Iris pigment epithelial cell (primary cell): ENCODE results near the gene RIC8B.

Source experiments
- DNase-seq: peaks from one replicate; pipeline ENCODE4 v3.0.0-alpha.2; 2011; ENCODE audit warnings: low read depth

Gene RIC8B

GRCh38 chr12:106774005-106774807 lies at the start of gene RIC8B:
TSS of gene RIC8B (plus strand) at chr12:106774682. CDS start at chr12:106774746, 64 bp downstream.
- DNase-seq = peak; percentile 100

DNA sequence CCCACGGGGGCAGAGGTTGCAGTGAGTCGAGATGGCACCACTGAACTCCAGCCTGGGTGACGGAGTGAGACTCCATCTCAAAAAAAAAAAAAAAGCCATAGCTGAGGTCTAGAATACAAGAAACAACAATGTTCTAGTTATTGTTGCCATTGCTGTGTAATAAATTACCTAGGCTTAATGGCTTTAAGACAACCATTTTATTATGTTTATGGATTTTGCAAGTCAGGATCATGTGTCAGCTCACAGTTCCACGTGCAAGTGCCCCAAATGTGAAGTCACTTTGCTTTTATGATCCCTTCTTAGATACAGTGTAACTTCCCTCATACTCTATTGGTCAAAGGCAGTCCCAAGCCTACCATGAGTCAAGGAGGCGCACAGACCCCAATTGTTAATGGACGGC lies 49.5 kb upstream of the RIC8B start:
- DNase-seq = no peak

- peak; percentile 50 for DNase-seq
Observed at GRCh38 chr12:106726603-106727202, 47.8 kb upstream of the RIC8B start.

DNA sequence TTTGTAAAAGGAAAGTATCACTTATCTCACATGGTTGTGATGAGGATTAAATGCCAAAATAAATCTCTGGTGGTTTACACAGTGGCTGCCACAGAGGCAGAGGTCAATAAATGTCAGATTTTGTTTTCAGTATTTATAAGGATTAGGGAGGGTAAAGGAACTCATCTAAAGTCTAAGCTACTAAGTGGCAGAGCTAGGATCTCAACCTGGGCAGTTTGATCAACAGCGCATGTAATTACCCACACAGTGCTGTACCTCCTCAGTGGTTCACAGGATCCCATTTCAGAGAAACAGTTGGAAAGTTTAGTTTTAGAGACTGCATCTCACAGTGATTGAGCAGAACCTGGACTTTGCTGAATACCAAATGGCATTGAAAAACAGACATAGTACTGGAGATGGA lies 44.9 kb upstream of the RIC8B start:
- no peak for DNase-seq

DNA sequence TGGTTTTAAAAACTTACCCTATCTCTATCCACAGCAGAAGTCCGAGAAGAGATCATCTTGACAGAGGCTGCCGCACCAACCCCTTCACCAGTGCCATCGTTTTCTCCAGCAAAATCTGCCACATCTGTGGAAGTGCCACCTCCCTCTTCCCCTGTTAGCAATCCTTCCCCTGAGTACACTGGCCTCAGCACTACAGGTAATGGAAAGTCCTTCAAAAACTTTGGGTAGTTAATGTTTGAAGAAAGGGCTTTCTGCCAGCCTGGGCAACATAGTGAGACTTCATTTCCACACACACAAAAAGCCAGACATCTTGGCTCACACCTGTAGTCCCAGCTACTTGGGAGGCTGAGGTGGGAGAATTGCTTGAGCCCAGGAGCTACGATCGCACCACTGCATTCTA lies 41.6 kb upstream of the RIC8B start:
- no peak for DNase-seq

DNA sequence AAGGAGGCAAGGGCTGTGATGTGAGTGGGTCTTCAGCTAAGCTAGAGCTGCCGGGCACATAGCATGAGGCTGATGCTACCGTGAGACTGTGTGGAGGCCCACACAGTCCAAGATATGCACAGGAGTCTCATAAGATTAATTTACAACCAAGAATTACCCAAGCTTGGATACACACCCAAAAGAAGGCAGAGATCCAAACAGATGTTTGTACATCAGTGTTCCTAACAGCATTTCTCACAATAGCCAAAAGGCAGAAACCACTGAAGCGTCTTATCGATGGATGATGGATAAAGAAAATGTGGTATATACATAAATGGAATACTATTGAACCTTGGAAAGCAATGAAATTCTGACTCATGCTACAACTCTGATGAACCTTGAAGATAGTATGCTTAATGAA lies 40.8 kb upstream of the RIC8B start:
- DNase-seq = no peak

GRCh38 chr12:106736051-106736957 lies 38.2 kb upstream of the RIC8B start:
- no peak for DNase-seq

DNA sequence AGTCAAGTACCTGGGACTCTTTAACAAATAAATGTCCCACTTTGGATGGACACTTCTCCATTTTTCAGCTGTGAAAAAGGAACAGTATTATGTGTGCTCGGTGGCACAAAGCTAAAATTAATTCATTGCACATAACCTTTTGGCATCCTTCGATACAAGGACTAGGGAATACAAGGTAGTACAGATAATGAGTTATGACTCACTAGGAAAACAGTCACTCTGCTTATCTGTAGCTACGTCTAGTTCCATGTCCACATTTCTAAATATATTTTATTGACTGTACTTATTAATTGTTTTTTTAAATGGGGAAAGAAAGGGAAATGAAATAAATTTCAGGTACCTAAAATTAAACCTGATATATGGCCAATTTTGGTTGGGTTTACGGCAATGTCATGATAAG lies 35.2 kb upstream of the RIC8B start:
- peak; percentile 8 for DNase-seq

DNA sequence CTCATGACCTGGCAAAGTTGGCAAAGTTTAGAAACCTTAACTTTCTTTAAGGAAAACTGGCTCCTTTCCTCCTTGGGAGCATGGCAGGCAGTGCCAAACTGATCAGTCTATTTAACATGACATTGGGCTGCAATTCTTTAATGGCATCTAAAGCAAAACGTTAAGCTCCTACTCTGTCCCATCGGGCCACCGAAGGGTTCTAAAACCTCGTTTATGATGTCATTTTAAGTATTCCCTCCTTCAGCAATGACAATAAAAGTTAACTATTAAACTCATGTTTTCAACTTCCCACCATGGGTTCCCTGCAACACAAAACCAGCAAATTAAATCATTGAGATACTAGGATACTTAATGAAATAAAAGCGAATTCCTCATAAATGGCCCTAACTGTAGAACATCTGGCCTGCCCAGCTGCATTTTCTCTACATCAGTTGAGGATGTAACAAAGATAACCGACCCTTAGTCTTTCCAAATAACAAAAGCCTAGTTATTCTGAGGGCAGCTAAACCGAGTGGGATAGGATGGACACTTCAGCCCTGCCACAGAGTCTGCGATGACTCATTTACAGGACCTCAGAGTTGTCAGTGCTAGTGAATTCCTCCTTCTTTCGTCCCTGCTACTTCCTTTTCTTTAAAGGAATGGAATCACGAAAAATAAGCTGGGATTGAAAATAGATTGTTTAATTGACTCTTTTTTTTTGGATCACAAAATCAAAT lies 34.5 kb upstream of the RIC8B start:
- DNase-seq = peak; percentile 24

DNA sequence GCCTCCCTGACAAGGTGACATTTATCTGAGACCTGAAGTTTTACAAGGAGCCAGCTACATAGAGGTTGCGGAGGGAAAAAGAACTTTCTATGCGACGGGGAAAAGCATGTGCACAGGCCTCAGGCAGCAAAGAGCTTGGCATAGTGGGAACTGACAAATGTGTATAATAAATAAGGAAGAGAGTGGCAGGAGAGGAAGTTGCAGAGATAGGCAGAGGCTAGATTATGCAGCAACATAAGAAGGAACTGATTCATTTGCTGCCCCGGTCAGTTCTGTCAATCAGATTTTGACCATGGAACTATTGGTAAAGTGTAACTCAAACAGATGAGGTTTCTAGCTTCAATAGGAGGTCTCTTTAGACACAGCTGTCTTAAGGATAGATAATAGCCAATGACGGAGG lies 33.7 kb upstream of the RIC8B start:
- no peak for DNase-seq

DNA sequence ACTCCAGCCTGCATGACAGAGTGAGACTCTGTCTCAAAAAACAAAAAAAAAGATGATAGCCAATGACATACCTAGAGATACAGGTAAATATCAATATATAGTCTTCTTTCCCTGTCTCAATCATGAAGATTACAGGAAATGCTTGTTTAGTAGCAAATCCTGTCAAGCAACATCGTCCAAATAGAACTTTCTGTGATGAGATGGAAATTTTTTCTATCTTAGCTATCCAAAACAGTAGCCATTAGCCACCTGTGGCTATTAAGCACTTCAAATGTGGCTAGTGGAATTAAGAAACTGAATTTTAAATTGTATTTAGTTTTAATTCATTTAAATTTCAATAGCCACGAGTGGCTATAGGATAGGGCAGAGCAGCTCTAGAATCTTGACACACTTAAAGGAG lies 33.2 kb upstream of the RIC8B start:
- no peak for DNase-seq

DNA sequence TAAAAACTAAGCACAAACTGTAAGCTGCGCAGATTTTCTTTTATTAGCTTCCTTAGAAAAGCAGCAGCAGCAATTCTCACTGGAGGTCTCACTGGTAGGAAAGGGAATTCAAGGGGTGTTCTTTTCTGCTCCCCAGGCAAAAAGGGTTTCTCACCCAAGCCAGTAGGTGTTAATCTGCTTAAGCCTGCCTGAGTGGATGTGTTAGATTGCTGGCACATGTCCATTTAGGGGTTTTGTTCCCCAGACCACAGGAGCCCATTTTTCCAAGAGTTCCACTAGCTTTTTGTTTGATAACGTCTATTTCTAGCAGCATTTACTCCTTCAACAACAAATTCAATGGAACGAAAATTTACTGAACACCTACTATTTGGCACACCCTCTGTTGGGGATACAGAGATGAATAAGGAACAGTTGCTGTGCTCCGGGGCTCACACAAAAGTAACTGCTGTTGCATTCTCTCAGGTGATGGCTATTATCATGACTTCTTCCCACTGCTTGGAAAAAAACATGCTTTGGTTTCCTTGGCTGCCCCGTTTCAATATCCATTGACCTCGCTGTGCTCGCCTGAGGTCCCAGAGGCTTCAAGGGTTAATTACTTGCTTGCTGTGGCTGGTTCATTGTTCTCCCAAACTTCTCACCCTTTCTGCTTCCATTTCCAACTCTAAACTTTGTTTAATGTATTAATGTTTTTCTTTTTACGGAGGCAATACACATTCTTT lies 31.1 kb upstream of the RIC8B start:
- no peak for DNase-seq

- no peak for DNase-seq
Observed at GRCh38 chr12:106744600-106744999, 29.9 kb upstream of the RIC8B start.

GRCh38 chr12:106745181-106745745 lies 29.2 kb upstream of the RIC8B start:
- DNase-seq = no peak

GRCh38 chr12:106747973-106748436 lies 26.5 kb upstream of the RIC8B start:
- no peak for DNase-seq

DNA sequence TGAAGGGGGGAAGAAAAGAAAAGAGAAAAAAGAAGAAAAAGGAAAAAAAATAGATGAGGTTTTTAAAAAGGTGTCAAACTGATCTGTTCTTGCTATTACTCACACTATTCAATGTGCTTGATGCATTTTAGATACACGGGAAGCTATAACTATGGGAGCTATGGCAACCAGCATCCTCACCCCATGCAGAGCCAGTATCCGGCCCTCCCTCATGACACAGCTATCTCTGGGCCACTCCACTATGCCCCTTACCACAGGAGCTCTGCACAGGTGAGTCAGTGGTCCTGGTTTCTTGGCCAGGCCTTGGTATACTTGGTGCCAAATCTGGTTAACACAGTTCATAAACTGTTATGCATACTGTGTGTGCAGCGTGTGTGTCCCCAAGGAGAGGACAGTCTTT lies 24.0 kb upstream of the RIC8B start:
- no peak for DNase-seq

- no peak for DNase-seq
Observed at GRCh38 chr12:106753526-106753925, 21.0 kb upstream of the RIC8B start.

DNA sequence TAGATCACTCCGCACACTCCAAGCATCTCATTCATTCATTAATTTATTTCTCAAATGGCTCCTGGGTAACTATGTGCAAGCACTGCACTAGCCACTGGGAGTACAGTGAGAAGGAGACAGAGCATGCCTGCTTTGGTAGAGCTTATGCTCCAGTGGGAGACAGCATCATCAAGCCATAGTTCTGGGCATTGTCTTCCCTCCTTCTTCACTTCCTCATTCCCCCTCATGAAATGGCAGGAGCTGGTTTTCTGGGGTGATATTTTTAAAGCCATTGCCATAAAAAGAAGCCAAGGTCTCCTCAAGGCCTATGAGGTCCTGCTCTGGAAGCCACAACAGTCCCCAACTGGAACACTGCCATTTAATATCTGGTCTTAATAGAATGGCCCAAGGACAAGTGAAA lies 20.2 kb upstream of the RIC8B start:
- DNase-seq = no peak

- no peak for DNase-seq
Observed at GRCh38 chr12:106757623-106758348, 16.7 kb upstream of the RIC8B start.
